Neural progenitor cell (in vitro differentiated cells): ENCODE data around the gene SLC36A3.

Source experiments
- EZH2 ChIP-seq: fragments of 200-600 bp; sonication (generic); IDR thresholded peaks from 2 replicates; pipeline ENCODE4 v1.6.1; 2017; ENCODE audit warnings: antibody characterized with exemption, mild to moderate bottlenecking, moderate library complexity
- TF ChIP-seq, protein P1 (sequence below): fragments of 200-600 bp; sonication (generic); IDR thresholded peaks from 2 replicates; pipeline ENCODE4 v1.5.1; 2017; ENCODE audit warnings: antibody characterized with exemption, mild to moderate bottlenecking

DNA sequence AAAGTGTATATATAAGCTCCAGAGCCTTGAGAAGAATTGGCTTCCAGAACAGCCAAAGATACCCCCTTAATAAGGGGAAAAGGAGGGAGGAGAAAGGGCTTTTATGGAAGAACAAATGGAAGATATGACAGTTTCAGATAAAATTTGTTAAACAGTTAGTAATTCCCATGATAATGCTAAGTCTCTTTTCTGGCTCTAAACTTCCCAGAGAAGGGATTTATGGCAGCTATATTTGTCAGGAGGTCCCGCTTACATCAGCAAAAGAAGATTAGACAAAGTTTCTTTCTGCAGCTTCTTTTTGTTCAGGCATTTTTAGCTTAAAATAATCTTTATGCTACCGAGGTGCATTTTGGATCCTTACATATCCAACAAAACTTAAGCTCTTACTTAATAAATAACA is 14.3 kb upstream of the SLC36A3 start:
- TF ChIP-seq, protein P1, sequence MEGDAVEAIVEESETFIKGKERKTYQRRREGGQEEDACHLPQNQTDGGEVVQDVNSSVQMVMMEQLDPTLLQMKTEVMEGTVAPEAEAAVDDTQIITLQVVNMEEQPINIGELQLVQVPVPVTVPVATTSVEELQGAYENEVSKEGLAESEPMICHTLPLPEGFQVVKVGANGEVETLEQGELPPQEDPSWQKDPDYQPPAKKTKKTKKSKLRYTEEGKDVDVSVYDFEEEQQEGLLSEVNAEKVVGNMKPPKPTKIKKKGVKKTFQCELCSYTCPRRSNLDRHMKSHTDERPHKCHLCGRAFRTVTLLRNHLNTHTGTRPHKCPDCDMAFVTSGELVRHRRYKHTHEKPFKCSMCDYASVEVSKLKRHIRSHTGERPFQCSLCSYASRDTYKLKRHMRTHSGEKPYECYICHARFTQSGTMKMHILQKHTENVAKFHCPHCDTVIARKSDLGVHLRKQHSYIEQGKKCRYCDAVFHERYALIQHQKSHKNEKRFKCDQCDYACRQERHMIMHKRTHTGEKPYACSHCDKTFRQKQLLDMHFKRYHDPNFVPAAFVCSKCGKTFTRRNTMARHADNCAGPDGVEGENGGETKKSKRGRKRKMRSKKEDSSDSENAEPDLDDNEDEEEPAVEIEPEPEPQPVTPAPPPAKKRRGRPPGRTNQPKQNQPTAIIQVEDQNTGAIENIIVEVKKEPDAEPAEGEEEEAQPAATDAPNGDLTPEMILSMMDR: no peak
- no peak for TF ChIP-seq EZH2
